HepG2 (cell line): Measurements from ENCODE around the gene TSPAN18. TPM values are rescaled to one million over a fixed set of nuclear protein-coding genes. Genes with fewer than 3 reads are reported as not detected.

ENCODE experiments used
- ATAC-seq: fragments of 200-7000 bp; cut with Tn5 transposase; 3 replicates; pipeline ENCODE4 v1.9.1; 2020; ENCODE audit warnings: mild to moderate bottlenecking, moderate library complexity
- BruUV-seq: library from RNA; stranded (reverse); fragments of 400-500 nt; replicated peaks from 2 replicates; lab custom pipeline; 2021; lab: Mats Ljungman, UMichigan
- CTCF ChIA-PET: fragments of 300-600 bp; formaldehyde crosslinking; extraction: SDS; loops from one replicate; lab custom pipeline; 2021; ENCODE audit warnings: low total read pairs, inconsistent platforms, low intra/inter-chr PET ratio; lab: Yijun Ruan, JAX
- POLR2A ChIA-PET: fragments of 350-600 bp; sonication (Branson Sonifier 250); formaldehyde crosslinking; loops from one replicate; lab custom pipeline; 2020; ENCODE audit warnings: antibody characterized with exemption, inconsistent platforms; lab: Yijun Ruan, JAX
- DNase-seq: peaks from one replicate; pipeline ENCODE4 v3.0.0-alpha.2; 2015; ENCODE audit warnings: low spot score
- FAIRE-seq: peaks from 3 replicates; lab custom pipeline; 2011; peaks lifted over from hg19 to GRCh38; lab: Jason Lieb, UNC
- H2AFZ ChIP-seq: one replicate; pipeline ENCODE4 v1.6.1; 2011; ENCODE audit warnings: low read length, inconsistent platforms
- H3K27ac ChIP-seq: fragments of 300-600 bp; 3 replicates; pipeline ENCODE4 v1.8.0; 2011; ENCODE audit warnings: mixed run types, mild to moderate bottlenecking, mixed read lengths, low read length, inconsistent platforms; ENCODE audit not compliant: insufficient read depth; ENCODE audit errors: extremely low read length
- H3K27me3 ChIP-seq, 2 experiments: fragments of 200-600 bp in 1 of 2; 2 replicates in 1 of 2; 3 replicates in 1 of 2; pipeline versions ENCODE4 v1.6.0 to v1.8.0; 2011; ENCODE audit warnings: low read length in 2 of 2, mild to moderate bottlenecking in 2 of 2, moderate library complexity in 2 of 2, inconsistent platforms in 1 of 2; ENCODE audit not compliant: insufficient read depth in 2 of 2, control insufficient read depth in 1 of 2
- H3K36me3 ChIP-seq, 2 experiments: fragments of 200-600 bp in 1 of 2; replicated peaks in 1 of 2; 2 replicates in 1 of 2; 3 replicates in 1 of 2; pipeline versions ENCODE4 v1.5.1 to v1.8.0; 2011; ENCODE audit warnings: low read length in 2 of 2, inconsistent platforms in 1 of 2; ENCODE audit not compliant: insufficient read depth in 2 of 2, control insufficient read depth in 1 of 2
- H3K4me1 ChIP-seq: 2 replicates; pipeline ENCODE4 v1.5.1; 2012; ENCODE audit warnings: low read length, inconsistent platforms; ENCODE audit not compliant: insufficient read depth
- H3K4me2 ChIP-seq: 2 replicates; pipeline ENCODE4 v1.6.0; 2011; ENCODE audit warnings: low read depth, low read length, inconsistent platforms
- H3K4me3 ChIP-seq, 3 experiments: fragments of 200-600 bp in 1 of 3; sonication (generic), shearing (Covaris generic) in 1 of 3; replicated peaks in 1 of 3; 2 replicates each; pipeline ENCODE4 v1.5.1; 2011 to 2016; ENCODE audit warnings: low read length in 3 of 3, inconsistent platforms in 2 of 3, low read depth in 2 of 3, mild to moderate bottlenecking in 2 of 3, control low read depth in 1 of 3, mixed read lengths in 1 of 3; ENCODE audit not compliant: insufficient read depth in 1 of 3
- H3K79me2 ChIP-seq: one replicate; pipeline ENCODE4 v1.6.1; 2011; ENCODE audit warnings: low read length, inconsistent platforms; ENCODE audit not compliant: insufficient read depth
- H3K9ac ChIP-seq: 2 replicates; pipeline ENCODE4 v1.6.0; 2011; ENCODE audit warnings: mild to moderate bottlenecking, low read depth, low read length, inconsistent platforms; ENCODE audit not compliant: insufficient read depth
- H3K9me3 ChIP-seq: 2 replicates; pipeline ENCODE4 v1.5.1; 2012; ENCODE audit warnings: mild to moderate bottlenecking, low read length
- H4K20me1 ChIP-seq: 2 replicates; pipeline ENCODE4 v1.6.0; 2011; ENCODE audit warnings: inconsistent platforms, mild to moderate bottlenecking, low read length, moderate library complexity; ENCODE audit not compliant: insufficient read depth
- GRHL1 ChIP-seq: sonication (generic); formaldehyde crosslinking; conservative IDR thresholded peaks from 2 replicates; pipeline ENCODE4 v1.8.0; 2022; ENCODE audit warnings: missing genetic modification reagents
- HNRNPL ChIP-seq: fragments of 200-400 bp; formaldehyde crosslinking; IDR thresholded peaks from 2 replicates; pipeline ENCODE4 v1.6.1; 2017; ENCODE audit warnings: mild to moderate bottlenecking, low read depth, low read length
- KAT2B ChIP-seq: fragments of 150-350 bp; IDR thresholded peaks from 2 replicates; pipeline ENCODE4 v1.6.1; 2014; ENCODE audit warnings: low read depth, low read length, borderline replicate concordance
- PHF8 ChIP-seq: sonication (generic); formaldehyde crosslinking; IDR thresholded peaks from 2 replicates; pipeline ENCODE4 v1.5.0; 2020; ENCODE audit warnings: missing genetic modification reagents
- SP5 ChIP-seq: IDR thresholded peaks from 2 replicates; pipeline ENCODE4 v1.6.1; 2016; ENCODE audit warnings: low read depth, borderline replicate concordance
- TOE1 ChIP-seq: sonication (generic); formaldehyde crosslinking; IDR thresholded peaks from 2 replicates; pipeline ENCODE4 v1.4.0; 2020; ENCODE audit warnings: mild to moderate bottlenecking, missing genetic modification reagents
- ZBTB21 ChIP-seq: sonication (generic); formaldehyde crosslinking; IDR thresholded peaks from 2 replicates; pipeline ENCODE4 v1.4.0; 2020; ENCODE audit warnings: missing genetic modification reagents
- ZFY ChIP-seq: sonication (generic); formaldehyde crosslinking; IDR thresholded peaks from 2 replicates; pipeline ENCODE4 v1.4.0; 2020; ENCODE audit warnings: missing genetic modification reagents
- WGBS: methylation state at CpG from one replicate; pipeline ENCODE4 v1.1.6; 2017; ENCODE audit warnings: low lambda C conversion rate; 5-methylcytosine and 5-hydroxymethylcytosine counted together
- in situ Hi-C: cut with HindIII; loops from 2 replicates; pipeline ENCODE4 v1.10.0; 2017; ENCODE audit warnings: low pct_unique_long_range_greater_than_20kb; ENCODE audit not compliant: extremely low pct_ligation_motif_present
- intact Hi-C: fragments of 100-400 bp; cut with micrococcal nuclease; formaldehyde crosslinking; loops from one replicate; pipeline ENCODE4 v1.10.0; 2022; ENCODE audit not compliant: unreplicated experiment
- polyA plus RNA-seq, 8 experiments: library from polyadenylated mRNA; depleted of rRNA in 3 of 8; stranded (reverse) in 7 of 8; unstranded in 1 of 8; fragments of >200 nt; fragmentation: Illumina TruSeq in 4 of 8; extraction: Trizol in 4 of 8; gene quantifications; 2 replicates each; pipeline versions ENCODE4 v1.2.1 to v1.2.3, GENCODE V29; 2011 to 2016; ENCODE audit warnings: low read depth in 4 of 8, missing spikeins in 1 of 8, mixed read lengths in 1 of 8; ENCODE audit not compliant: insufficient read depth in 1 of 8
- total RNA-seq, 5 experiments: library from RNA; depleted of rRNA; stranded (reverse); fragments of >200 nt; fragmentation: Illumina TruSeq; extraction: Trizol; gene quantifications; 2 replicates each; pipeline ENCODE4 v1.2.3, GENCODE V29; 2016; ENCODE audit warnings: low read depth in 1 of 5

The TSPAN18 gene
- total and polyA plus RNA-seq, 2 of the 13 experiments (the other 11 are each of a cell fraction or from before 2014, with no cell fraction given) = not detected

DNA sequence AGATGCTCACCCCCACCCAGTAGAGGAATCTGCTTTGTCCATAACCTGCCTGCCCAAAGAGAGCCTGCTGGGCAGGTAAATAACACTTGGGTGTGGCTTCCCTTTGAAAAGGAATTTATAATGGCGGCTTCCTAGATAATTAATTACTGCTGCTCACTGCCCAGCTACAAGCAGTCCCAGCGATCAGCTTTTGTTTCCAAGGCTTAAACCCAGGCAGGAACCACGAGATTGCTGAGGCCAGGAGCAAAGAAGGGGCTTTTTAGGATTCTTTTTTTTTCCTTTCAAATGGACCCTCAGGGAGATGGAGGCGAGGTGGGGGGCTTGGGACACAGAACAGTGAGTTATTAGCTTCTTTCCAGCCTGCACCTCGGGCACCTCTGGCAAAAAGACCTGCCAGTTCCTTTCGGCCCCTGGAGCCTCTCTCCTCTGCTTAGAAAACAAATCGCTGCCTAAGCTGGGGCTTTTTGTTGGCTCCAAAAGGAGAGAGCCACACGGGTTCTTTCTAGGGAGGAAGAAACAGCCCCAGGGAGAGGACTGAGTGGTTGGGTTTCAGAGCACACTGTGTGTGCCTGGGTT is 107.2 kb downstream of the TSPAN18 start (continued):
- no peak for TF ChIP-seq HNRNPL
- TF ChIP-seq KAT2B = no peak
- TF ChIP-seq TOE1 = no peak
- no peak for TF ChIP-seq GRHL1

DNA sequence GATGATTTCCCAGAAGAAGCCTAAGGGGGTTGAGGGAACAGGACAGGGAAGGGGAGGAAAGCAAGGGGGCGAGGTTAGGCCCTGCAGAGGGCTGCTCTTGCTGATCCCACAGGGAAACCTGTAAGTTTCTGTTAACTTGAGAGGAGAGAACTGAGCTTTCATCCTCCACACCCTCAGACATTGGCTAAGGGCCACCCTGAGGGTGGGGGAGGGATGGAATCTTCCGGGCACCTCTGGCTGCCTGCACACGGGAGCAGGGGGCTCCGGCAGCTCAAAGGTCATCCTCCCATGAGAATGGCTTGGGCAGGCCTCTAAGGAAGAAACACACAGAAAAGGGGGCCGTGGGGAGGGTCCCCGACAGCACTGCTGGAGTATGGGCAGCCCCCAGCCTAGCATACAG is 108.1 kb downstream of the TSPAN18 start:
- Histone ChIP-seq H3K4me2 (no peak overlapping the region), H3K9me3 (no peaks in the 10 kb centered on the region)
- no peak for TF ChIP-seq ZFY (CRISPR knock-in tag)
- no peak for TF ChIP-seq ZBTB21 (CRISPR knock-in tag)
- no peak for TF ChIP-seq SP5
- TF ChIP-seq PHF8 = no peak
- TF ChIP-seq, all 625 proteins: peak for 0
- intact Hi-C loops (no loop called here), in situ Hi-C loops (no loop called here)
- Histone ChIP-seq H3K9ac (no peak overlapping the region), H3K36me3 (no peaks in the 10 kb centered on the region), H3K4me3 (no peak overlapping the region), H3K27ac (no peak overlapping the region), H3K79me2 (no peaks in the 10 kb centered on the region), H3K4me1 (no peaks in the 10 kb centered on the region), H2AFZ (no peak overlapping the region), H4K20me1 (no peaks in the 10 kb centered on the region), H3K27me3 (peaks cover 0 to 15% of the 10 kb centered on the region in 2 experiments; a peak in 1 of 5 replicates)
- FAIRE-seq (no peak), ATAC-seq (no peak), DNase-seq (no peak)
- 9% methylated on average over 6 of the region's 6 CpGs for WGBS
- ChIA-PET CTCF (no interaction called here), POLR2A (no interaction called here)
- no TSS peak for BruUV-seq
